ENCODE data around the gene TRIP11. TPM values are rescaled to one million over a fixed set of nuclear protein-coding genes. Genes with fewer than 3 reads are reported as not detected.

TRIP11 gene
- total and polyA plus RNA-seq, 2 of the 13 experiments (the other 11 are each of a cell fraction or from before 2014, with no cell fraction given), result 10.9 to 32.8 TPM

GRCh38 chr14:91971188-91971778 is 68.6 kb downstream of the TRIP11 start:
- Histone ChIP-seq H2AFZ (ENCODE audit: low read length) (no peak overlapping the region), H3K9ac (ENCODE audit: insufficient read depth, low read depth, low read length) (no peak overlapping the region), H3K4me3 (replicated peaks in 1 of 3; ENCODE audit: insufficient read depth in 1 of 3, low read depth in 2 of 3, low read length in 3 of 3) (no peak overlapping the region), H3K36me3 (replicated peaks in 1 of 2; ENCODE audit: control insufficient read depth in 1 of 2, insufficient read depth in 2 of 2, low read length in 2 of 2) (peaks cover 6 to 45% of the 10 kb centered on the region in 2 experiments; a peak in 4 of 5 replicates), H3K4me2 (ENCODE audit: low read depth, low read length) (no peak overlapping the region), H3K27me3 (ENCODE audit: control insufficient read depth in 1 of 2, insufficient read depth in 2 of 2, low read length in 2 of 2) (no peaks in the 10 kb centered on the region), H3K79me2 (ENCODE audit: insufficient read depth, low read length) (no peaks in the 10 kb centered on the region), H3K27ac (ENCODE audit: extremely low read length, insufficient read depth, low read length) (no peak overlapping the region), H3K4me1 (ENCODE audit: insufficient read depth, low read length) (no peaks in the 10 kb centered on the region), H3K9me3 (ENCODE audit: low read length) (no peaks in the 10 kb centered on the region), H4K20me1 (ENCODE audit: insufficient read depth, low read length) (no peaks in the 10 kb centered on the region)
- intact Hi-C loops (cut with micrococcal nuclease; ENCODE audit: unreplicated experiment) (no loop called here), in situ Hi-C loops (cut with HindIII; ENCODE audit: extremely low pct_ligation_motif_present, low pct_unique_long_range_greater_than_20kb) (no loop called here)
- ChIA-PET CTCF (ENCODE audit: low intra/inter-chr PET ratio, low total read pairs) (no interaction called here), POLR2A (no interaction called here)
- FAIRE-seq (no peak), ATAC-seq (no peak), DNase-seq (ENCODE audit: low spot score) (no peak)
- no TSS peak for BruUV-seq (replicated peaks)
- TF ChIP-seq TP53 (CRISPR knock-in tag; conservative IDR thresholded peaks at IDR 0.05), result no peak
- peak; percentile 87 for TF ChIP-seq HNRNPK (IDR thresholded peaks at IDR 0.05; ENCODE audit: low read depth, low read length, poor library complexity, severe bottlenecking)
- WGBS (ENCODE audit: low lambda C conversion rate), result 100% methylated on average over 2 of the region's 2 CpGs

DNA sequence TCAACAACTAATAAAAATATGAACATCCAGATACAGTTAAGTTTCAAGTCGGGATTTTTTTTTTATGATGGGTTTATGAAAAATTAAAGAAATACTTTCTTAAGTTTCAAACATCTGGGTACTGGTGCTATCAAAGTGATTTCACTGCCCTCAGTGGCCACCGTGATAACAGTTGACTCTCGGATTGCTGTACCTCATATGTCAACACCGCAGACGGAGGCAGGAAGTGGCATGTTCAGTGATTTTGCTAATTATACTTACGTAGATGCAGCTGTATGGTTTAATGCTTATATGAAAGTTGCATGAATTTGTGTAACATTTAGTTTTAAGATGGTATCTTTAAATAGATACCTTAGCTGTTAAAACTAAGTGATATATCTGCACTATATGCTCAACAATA is 71.6 kb downstream of the TRIP11 start:
- H3K9ac ChIP-seq (ENCODE audit: insufficient read depth, low read depth, low read length), result no peak overlapping the region
- WGBS (ENCODE audit: low lambda C conversion rate), result 96% methylated on average over 6 of the region's 6 CpGs
- H2AFZ ChIP-seq (ENCODE audit: low read length), result no peak overlapping the region
- BruUV-seq (replicated peaks), result no TSS peak
- ChIA-PET POLR2A (no interaction called here), CTCF (ENCODE audit: low intra/inter-chr PET ratio, low total read pairs) (no interaction called here)
- DNase-seq (ENCODE audit: low spot score) (no peak), ATAC-seq (no peak), FAIRE-seq (no peak)
- H3K4me1 ChIP-seq (ENCODE audit: insufficient read depth, low read length), result peaks cover 10% of the 10 kb centered on the region
- TF ChIP-seq SP1 (IDR thresholded peaks at IDR 0.05) (no peak), SP1 (CRISPR knock-in tag; IDR thresholded peaks at IDR 0.05) (no peak)
- intact Hi-C loops (cut with micrococcal nuclease; ENCODE audit: unreplicated experiment) (no loop called here), in situ Hi-C loops (cut with HindIII; ENCODE audit: extremely low pct_ligation_motif_present, low pct_unique_long_range_greater_than_20kb) (no loop called here)
- no peaks in the 10 kb centered on the region for H3K79me2 ChIP-seq (ENCODE audit: insufficient read depth, low read length)
- no peak overlapping the region for H3K27ac ChIP-seq (ENCODE audit: extremely low read length, insufficient read depth, low read length)
- H3K36me3 ChIP-seq (replicated peaks in 1 of 2; ENCODE audit: control insufficient read depth in 1 of 2, insufficient read depth in 2 of 2, low read length in 2 of 2), result peaks cover 4 to 29% of the 10 kb centered on the region in 2 experiments; a peak in 3 of 5 replicates
- H3K4me2 ChIP-seq (ENCODE audit: low read depth, low read length), result no peak overlapping the region
- no peaks in the 10 kb centered on the region for H4K20me1 ChIP-seq (ENCODE audit: insufficient read depth, low read length)
- H3K4me3 ChIP-seq (replicated peaks in 1 of 3; ENCODE audit: insufficient read depth in 1 of 3, low read depth in 2 of 3, low read length in 3 of 3), result no peak overlapping the region
- no peaks in the 10 kb centered on the region for H3K9me3 ChIP-seq (ENCODE audit: low read length)
- no peaks in the 10 kb centered on the region for H3K27me3 ChIP-seq (ENCODE audit: control insufficient read depth in 1 of 2, insufficient read depth in 2 of 2, low read length in 2 of 2)

Data from HepG2 (cell line).